Measurements from ENCODE around the gene PER3. TPM values are rescaled to one million over a fixed set of nuclear protein-coding genes. Genes with fewer than 3 reads are reported as not detected.

PER3 gene
- total and polyA plus RNA-seq, 10 of the 15 experiments (the other 5 are each of a cell fraction or from before 2014, with no cell fraction given) = 0.06 to 0.64 (median 0.13) TPM; not detected in 1

- DNase-seq (ENCODE audit: low read depth, low spot score) = no peak
- Histone ChIP-seq H3K4me1 (ENCODE audit: control insufficient read depth, insufficient read depth, low read length) (peaks cover 4% of the 10 kb centered on the region), H3K9ac (ENCODE audit: control insufficient read depth, insufficient read depth, low read length) (no peak overlapping the region), H3K4me3 (no peak overlapping the region), H3K9me3 (replicated peaks; ENCODE audit: control insufficient read depth, insufficient read depth, low read length) (no peaks in the 10 kb centered on the region), H3K4me2 (ENCODE audit: control insufficient read depth, insufficient read depth) (no peak overlapping the region), H3K27ac (ENCODE audit: control insufficient read depth, insufficient read depth) (no peak overlapping the region), H2AFZ (ENCODE audit: control insufficient read depth, low read depth, low read length) (no peak overlapping the region), H4K20me1 (ENCODE audit: control insufficient read depth, insufficient read depth) (no peaks in the 10 kb centered on the region), H3K36me3 (ENCODE audit: control insufficient read depth in 2 of 2, insufficient read depth in 2 of 2, low read length in 1 of 2) (no peaks in the 10 kb centered on the region), H3K27me3 (replicated peaks in 1 of 2; ENCODE audit: control insufficient read depth in 2 of 2, insufficient read depth in 2 of 2, low read length in 1 of 2) (no peaks in the 10 kb centered on the region), H3K79me2 (ENCODE audit: control insufficient read depth, insufficient read depth, low read length) (no peaks in the 10 kb centered on the region)
- intact Hi-C loops (cut with micrococcal nuclease; ENCODE audit: unreplicated experiment) (no loop called here), in situ Hi-C loops (cut with MboI) (no loop called here)
- ChIA-PET CTCF (no interaction called here), RAD21 (ENCODE audit: unreplicated experiment) (no interaction called here), POLR2A (no interaction called here), SMC1A (ENCODE audit: uncharacterized antibody, unreplicated experiment) (no interaction called here)
- BruUV-seq (replicated peaks) = no TSS peak
- TF ChIP-seq HDAC6 (IDR thresholded peaks at IDR 0.05; ENCODE audit: unreplicated experiment) (no peak), PRDM15 (CRISPR knock-in tag; IDR thresholded peaks at IDR 0.05) (no peak), BACH1 (IDR thresholded peaks at IDR 0.05; ENCODE audit: borderline replicate concordance) (no peak), NFIC (IDR thresholded peaks at IDR 0.05; ENCODE audit: low read depth, low read length) (no peak), CBFB (IDR thresholded peaks at IDR 0.05; ENCODE audit: low read depth) (no peak), TCF7 (IDR thresholded peaks at IDR 0.05; ENCODE audit: borderline replicate concordance) (no peak), ETV6 (conservative IDR thresholded peaks at IDR 0.05 in 1 of 2, IDR thresholded peaks at IDR 0.05 in 1 of 2; ENCODE audit: borderline replicate concordance in 1 of 2, low read depth in 1 of 2) (no peak), EZH2 (IDR thresholded peaks at IDR 0.05; ENCODE audit: borderline replicate concordance, control insufficient read depth, low read depth, low read length) (no peak), GABPA (IDR thresholded peaks at IDR 0.05; ENCODE audit: low read depth) (no peak), PKNOX1 (IDR thresholded peaks at IDR 0.05) (no peak), SMAD5 (IDR thresholded peaks at IDR 0.05; ENCODE audit: low read depth) (no peak)
- no peak for FAIRE-seq
- WGBS (ENCODE audit: insufficient coverage, insufficient replicate concordance, low lambda C conversion rate, missing lambda C conversion rate) = 76% methylated on average over 39 of the region's 39 CpGs
- no peak for ATAC-seq
Observed at GRCh38 chr1:7827126-7827955, 43.2 kb downstream of the PER3 start.
